Measurements from ENCODE around the gene DNAL4. TPM values are rescaled to one million over a fixed set of nuclear protein-coding genes. Genes with fewer than 3 reads are reported as not detected.
A peak's percentile ranks its signal among the peaks of the same experiment; 100 is the strongest.

Gene DNAL4
- polyA plus RNA-seq, 1 experiment, result 29.9 TPM

DNA sequence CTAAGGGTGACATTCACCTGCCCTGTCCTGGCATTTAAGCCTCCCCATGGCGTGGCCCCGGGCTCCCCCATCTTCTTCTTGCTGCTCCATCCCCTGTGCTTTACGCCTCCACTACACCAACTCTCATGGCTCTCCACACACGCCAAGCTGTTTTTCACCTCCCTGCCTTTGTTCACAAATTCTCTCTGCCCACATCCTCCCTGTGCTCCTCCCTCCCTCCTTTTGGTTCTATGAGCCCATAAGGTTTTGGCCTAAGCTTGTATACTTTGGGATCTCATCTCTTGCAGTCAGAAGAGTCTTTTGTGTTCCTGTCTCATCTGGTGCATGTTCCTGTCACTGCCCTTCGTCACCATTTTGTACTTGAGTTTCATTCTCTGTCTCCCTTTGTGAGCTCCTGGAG, 4.6 kb upstream of the DNAL4 start:
- TF ChIP-seq CTCF (IDR thresholded peaks at IDR 0.05; ENCODE audit: insufficient read depth, low read depth, low read length), result no peak
- Histone ChIP-seq H3K4me3 (ENCODE audit: low read depth, low read length) (no peak overlapping the region), H3K36me3 (ENCODE audit: control insufficient read depth, insufficient read depth, low read length) (no peaks in the 10 kb centered on the region), H3K27me3 (ENCODE audit: control insufficient read depth, insufficient read depth, low read length) (peaks cover 4% of the 10 kb centered on the region)
- ChIA-PET CTCF (interaction anchor here (1.5 kb wide), 1 partner anchor 29 kb away, joined by 6 read pairs; no protein-coding TSS in a partner anchor), POLR2A (no interaction called here)
- DNase-seq (ENCODE audit: low read depth), result no peak

DNA sequence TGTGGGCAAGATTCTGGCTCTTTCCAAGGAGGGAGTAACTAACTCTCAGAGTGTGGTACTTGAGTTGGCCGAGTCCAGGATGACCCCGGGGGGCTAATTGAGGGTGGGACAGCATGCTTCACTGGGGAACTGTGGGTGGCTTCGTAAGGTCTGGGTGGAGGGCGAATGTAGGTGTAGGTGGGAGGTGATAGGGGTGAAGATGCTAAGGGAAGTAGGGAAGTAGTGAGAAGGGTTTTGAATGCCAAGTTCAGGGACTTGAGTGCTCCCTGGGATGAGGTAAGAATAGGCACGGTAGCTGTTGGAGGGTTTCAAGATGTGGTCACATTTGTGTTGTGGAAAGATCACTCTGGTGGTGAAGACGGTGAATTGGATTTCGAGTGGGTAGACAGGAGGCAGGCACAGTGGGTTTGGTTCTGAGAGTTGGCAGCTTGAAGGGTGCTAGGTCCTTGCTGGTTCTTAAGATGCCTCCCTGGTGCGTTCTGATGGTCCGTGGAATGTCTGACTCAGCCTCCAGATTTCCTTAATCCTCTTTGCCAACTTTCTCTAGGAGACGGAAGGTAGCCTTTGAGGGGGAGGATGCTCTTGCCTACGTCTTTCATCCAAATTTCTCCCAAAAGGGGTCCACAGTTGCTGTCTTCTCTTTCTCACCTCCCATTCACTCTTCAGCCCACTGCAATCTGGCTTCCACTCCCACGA, 2.5 kb upstream of the DNAL4 start:
- DNase-seq (ENCODE audit: low read depth), result no peak
- ChIA-PET CTCF (no interaction called here), POLR2A (no interaction called here)
- Histone ChIP-seq H3K36me3 (ENCODE audit: control insufficient read depth, insufficient read depth, low read length) (no peaks in the 10 kb centered on the region), H3K27me3 (ENCODE audit: control insufficient read depth, insufficient read depth, low read length) (peaks cover 4% of the 10 kb centered on the region), H3K4me3 (ENCODE audit: low read depth, low read length) (no peak overlapping the region)
- TF ChIP-seq CTCF (IDR thresholded peaks at IDR 0.05; ENCODE audit: insufficient read depth, low read depth, low read length), result no peak

DNA sequence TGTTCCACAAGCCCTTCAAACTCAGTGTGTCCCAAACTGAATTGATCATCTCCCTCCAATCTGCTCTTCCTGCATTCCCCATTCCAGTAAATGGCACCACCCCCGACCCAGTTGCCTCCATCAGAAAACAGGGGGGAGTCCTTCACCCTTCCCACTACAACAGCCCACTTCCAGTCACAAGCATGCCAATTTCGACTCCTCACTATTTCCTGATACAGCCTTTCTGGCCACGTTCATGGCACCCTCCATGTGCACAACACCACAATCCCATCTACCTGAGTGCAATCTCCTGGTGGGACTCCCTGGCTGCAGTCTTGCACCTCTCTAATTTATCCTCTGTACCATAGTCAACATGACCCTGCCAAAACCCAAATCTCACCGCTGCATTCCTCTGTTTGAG, 1.6 kb upstream of the DNAL4 start:
- DNase-seq (ENCODE audit: low read depth), result no peak
- ChIA-PET CTCF (interaction anchor here (1.4 kb wide), 1 partner anchor 27 kb away, joined by 5 read pairs; no protein-coding TSS in a partner anchor), POLR2A (no interaction called here)
- TF ChIP-seq CTCF (IDR thresholded peaks at IDR 0.05; ENCODE audit: insufficient read depth, low read depth, low read length), result no peak
- peaks cover 4% of the 10 kb centered on the region for H3K27me3 ChIP-seq (ENCODE audit: control insufficient read depth, insufficient read depth, low read length)
- H3K4me3 ChIP-seq (ENCODE audit: low read depth, low read length), result no peak overlapping the region
- no peaks in the 10 kb centered on the region for H3K36me3 ChIP-seq (ENCODE audit: control insufficient read depth, insufficient read depth, low read length)

DNA sequence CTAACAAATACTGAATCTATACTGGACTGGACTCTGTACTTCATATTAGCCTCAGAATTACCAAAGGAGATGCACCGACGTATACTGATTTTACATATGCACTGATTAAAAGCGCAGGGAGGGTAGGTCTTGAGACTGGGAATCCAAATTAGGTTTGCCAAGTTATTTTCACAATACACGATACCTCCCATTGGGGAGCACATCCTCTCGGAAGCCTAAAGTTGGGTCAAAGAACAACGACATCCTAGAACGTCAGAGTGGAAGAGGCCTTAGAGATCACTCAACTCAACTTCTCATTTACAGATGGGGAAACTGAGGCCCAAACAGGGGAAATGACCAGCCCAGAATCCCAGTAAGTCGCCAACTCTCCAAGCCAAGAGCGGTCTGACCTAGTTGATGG, 626 bp downstream of the DNAL4 start:
- POLR2A ChIA-PET, result no interaction called here
- CTCF ChIA-PET, result interaction anchor here (2.3 kb wide), 1 partner anchor 24 kb away, joined by 8 read pairs; no protein-coding TSS in a partner anchor
- TF ChIP-seq CTCF (IDR thresholded peaks at IDR 0.05; ENCODE audit: insufficient read depth, low read depth, low read length), result no peak
- no peak for DNase-seq (ENCODE audit: low read depth)
- H3K36me3 ChIP-seq (ENCODE audit: control insufficient read depth, insufficient read depth, low read length), result no peaks in the 10 kb centered on the region
- H3K4me3 ChIP-seq (ENCODE audit: low read depth, low read length), result peak overlapping the region; percentile 62
- peaks cover 4% of the 10 kb centered on the region for H3K27me3 ChIP-seq (ENCODE audit: control insufficient read depth, insufficient read depth, low read length)

- Histone ChIP-seq H3K36me3 (ENCODE audit: control insufficient read depth, insufficient read depth, low read length) (no peaks in the 10 kb centered on the region), H3K27me3 (ENCODE audit: control insufficient read depth, insufficient read depth, low read length) (peaks cover 4% of the 10 kb centered on the region), H3K4me3 (ENCODE audit: low read depth, low read length) (no peak overlapping the region; the same call in 1 of the 2 replicates)
- CTCF ChIA-PET, result interaction anchor here (2.3 kb wide), 1 partner anchor 23 kb away, joined by 8 read pairs; no protein-coding TSS in a partner anchor
- DNase-seq (ENCODE audit: low read depth), result no peak
- POLR2A ChIA-PET, result no interaction called here
- no peak for TF ChIP-seq CTCF (IDR thresholded peaks at IDR 0.05; ENCODE audit: insufficient read depth, low read depth, low read length)
These were observed 1.1 kb downstream of the DNAL4 start for GRCh38 chr22:38792833-38793232.

All from BJ (cell line).